Stimulated activated CD4-positive, alpha-beta T cell treated with anti-CD3 and anti-CD28 coated beads, Interleukin-2, amount 100 ng/mL, for 4 hours (primary cell): ENCODE results near the gene LALBA.
"Not testable (repeated sequence)": the region's sequence is repeated elsewhere in the genome, so short reads cannot be mapped to it uniquely, and the experiment has no call there.

Experiments
- DNase-seq: peaks from one replicate; pipeline ENCODE4 v3.0.0-alpha.2; 2020; ENCODE audit warnings: low read depth

LALBA gene

GRCh38 chr12:48527891-48528670, 41.8 kb downstream of the LALBA start:
- no peak for DNase-seq

DNA sequence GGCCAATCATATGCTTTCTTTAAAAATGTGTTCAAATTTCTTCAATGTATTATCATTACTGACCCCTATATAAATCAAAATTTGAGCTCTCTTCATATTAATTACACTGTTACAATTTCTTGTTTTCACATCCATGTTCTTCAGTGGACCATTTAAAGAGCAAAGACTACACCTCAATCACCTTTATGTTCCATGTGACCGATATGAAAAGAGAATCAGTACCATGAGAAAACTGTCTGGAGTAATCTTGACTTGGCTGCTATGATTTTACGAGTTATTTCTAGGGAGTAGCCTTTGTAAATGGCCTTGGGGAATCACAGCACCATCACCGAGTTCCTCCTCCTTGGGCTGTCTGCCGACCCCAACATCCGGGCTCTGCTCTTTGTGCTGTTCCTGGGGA, 44.5 kb downstream of the LALBA start, which contains the start of gene OR8S1:
Gene OR8S1 (plus strand): TSS at position 301 of the 400 bp plus-strand sequence. CDS start 0 bp downstream, at position 301.
- no peak for DNase-seq

DNA sequence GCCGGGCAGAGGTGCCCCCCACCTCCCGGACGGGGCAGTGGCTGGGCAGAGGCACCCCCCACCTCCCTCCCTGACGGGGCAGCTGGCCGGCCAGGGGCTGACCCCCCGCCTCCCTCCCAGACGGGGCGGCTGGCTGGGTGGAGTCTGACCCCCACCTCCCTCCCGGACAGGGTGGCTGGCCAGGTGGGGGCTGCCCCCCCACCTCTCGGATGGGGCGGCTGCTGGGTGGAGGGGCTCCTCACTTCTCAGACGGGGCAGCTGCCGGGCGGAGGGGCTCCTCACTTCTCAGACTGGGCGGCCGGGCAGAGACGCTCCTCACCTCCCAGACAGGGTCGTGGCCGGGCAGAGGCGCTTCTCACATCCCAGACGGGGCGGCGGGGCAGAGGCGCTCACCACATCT, 49.5 kb downstream of the LALBA start:
- not testable (repeated sequence) for DNase-seq
